MG63 (cell line): ENCODE data around the gene HERC2. TPM values are rescaled to one million over a fixed set of nuclear protein-coding genes. Genes with fewer than 3 reads are reported as not detected.
"Not testable (repeated sequence)": the region's sequence is repeated elsewhere in the genome, so short reads cannot be mapped to it uniquely, and the experiment has no call there.

Source experiments
- DNase-seq: peaks from one replicate; pipeline ENCODE4 v3.0.0-alpha.2; 2020
- H3K27me3 ChIP-seq: fragments of 250-450 bp; sonication (Bioruptor Pico); 2 replicates; pipeline ENCODE4 v1.5.1; 2020; ENCODE audit warnings: mild to moderate bottlenecking, moderate library complexity
- H3K36me3 ChIP-seq: fragments of 250-450 bp; sonication (Bioruptor Pico); 2 replicates; pipeline ENCODE4 v1.5.1; 2020; ENCODE audit warnings: mild to moderate bottlenecking, moderate library complexity
- H3K4me3 ChIP-seq: fragments of 250-450 bp; sonication (Bioruptor Pico); 2 replicates; pipeline ENCODE4 v1.5.1; 2020; ENCODE audit warnings: mild to moderate bottlenecking, moderate library complexity
- H3K9me3 ChIP-seq: fragments of 250-450 bp; sonication (Bioruptor Pico); 2 replicates; pipeline ENCODE4 v1.5.1; 2020; ENCODE audit warnings: mild to moderate bottlenecking, moderate library complexity
- total RNA-seq: library from RNA; depleted of rRNA; stranded (reverse); fragments of >200 nt; shearing (Covaris generic); gene quantifications from 2 replicates; pipeline ENCODE4 v1.2.3, GENCODE V29; 2014; ENCODE audit warnings: low replicate concordance

The HERC2 gene
- total RNA-seq, 1 experiment from 2014 or later: 27.5 TPM

DNA sequence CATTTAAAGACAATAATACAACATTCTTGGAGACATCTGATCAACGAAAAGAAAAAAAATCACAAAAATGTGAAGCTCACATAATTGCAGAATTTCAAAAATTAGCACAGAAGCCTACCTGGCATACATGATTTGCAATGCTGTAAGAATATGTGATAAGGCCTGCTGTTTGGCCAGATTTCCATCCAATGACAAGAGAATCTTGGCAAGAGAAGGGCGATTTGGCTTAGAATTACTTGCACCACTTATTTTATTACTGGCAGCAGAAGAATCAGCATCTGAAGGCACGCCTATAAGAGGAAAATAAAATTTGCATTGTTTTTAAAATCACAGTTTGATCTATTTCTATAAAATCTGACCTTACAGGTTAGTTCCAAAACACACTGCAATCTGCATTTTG lies 152.6 kb downstream of the HERC2 start:
- Histone ChIP-seq H3K36me3 (peaks cover 37% of the 10 kb centered on the region), H3K27me3 (no peaks in the 10 kb centered on the region)
- no peak for DNase-seq

DNA sequence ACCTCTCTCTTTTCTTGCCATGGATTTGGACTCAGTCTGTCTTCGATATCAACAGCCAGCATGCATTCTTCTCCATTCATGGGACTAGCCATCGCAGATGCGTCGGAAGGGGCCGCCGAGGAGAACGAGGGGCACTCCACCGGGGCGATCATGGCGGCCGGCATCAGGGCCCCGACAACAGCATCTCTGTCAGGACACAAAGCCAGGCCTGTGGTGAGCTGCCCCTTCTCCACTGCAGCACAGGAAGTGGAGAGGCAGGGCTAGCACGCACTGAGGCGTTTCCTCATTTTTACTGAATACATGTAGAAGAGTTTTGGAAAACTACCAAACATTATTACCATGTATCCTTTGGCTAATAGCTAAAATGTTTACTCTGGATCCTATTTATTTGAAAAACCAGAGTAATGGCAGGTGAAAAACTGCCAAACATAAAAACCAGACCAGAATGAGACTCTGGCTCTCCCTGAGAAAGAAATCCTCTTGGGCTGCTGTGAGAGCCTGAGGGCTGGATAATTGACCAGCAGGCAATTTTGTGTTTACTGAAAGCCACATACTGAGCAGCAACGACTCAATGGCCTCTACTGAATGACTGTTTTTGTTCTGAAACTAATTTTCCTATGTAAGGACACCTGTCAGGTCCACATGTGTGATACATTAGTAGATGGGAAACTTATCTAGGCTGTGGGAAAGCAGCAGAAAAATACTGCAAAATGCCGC lies 153.4 kb downstream of the HERC2 start:
- H3K4me3 ChIP-seq, DNase-seq, H3K9me3 ChIP-seq, H3K27me3 ChIP-seq: not testable (repeated sequence)
- H3K36me3 ChIP-seq: peaks cover 41% of the 10 kb centered on the region

More for the DNA sequence above, 152.6 kb downstream of the HERC2 start:
- Histone ChIP-seq H3K9me3 (no peaks in the 10 kb centered on the region), H3K4me3 (no peak overlapping the region)

DNA sequence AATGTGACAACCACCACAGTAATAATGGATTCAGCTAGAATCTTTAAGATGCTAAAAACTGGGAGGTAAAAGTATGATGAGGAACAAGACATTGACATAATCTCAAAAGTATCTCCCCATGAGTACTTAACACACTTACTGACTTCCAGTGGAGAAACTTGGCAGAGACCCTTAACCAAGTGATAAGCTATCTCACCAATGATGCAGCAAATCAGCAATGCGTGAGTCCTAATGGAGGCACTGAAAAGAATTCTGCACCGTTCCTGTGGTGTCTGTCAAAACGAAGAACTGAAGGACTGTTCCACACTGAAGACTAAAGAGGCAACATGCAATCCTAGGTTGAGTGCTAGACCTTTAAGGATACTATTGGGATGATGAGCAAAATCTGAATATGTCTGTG lies 154.9 kb downstream of the HERC2 start:
- H3K36me3 ChIP-seq: peaks cover 48% of the 10 kb centered on the region
- H3K27me3 ChIP-seq: no peaks in the 10 kb centered on the region
- no peaks in the 10 kb centered on the region for H3K9me3 ChIP-seq
- H3K4me3 ChIP-seq: no peak overlapping the region
- no peak for DNase-seq

DNA sequence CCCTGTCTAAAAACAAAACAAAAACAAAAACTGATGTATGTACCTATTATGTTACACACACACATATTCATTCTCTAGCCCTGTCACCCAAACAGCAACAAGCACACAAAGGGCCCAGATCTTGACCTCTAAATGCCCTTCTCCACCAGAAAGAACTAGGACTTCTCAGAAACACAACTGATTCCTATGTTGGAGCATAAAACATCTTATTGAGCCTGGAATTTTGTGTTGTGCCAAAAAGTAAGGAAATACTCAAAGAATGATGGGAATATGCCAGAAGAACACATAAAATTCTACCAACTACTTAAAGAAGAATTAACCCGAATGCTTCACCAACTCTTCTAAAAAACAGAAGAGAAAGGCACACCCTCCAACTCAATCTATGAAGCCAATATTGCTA lies 156.2 kb downstream of the HERC2 start:
- DNase-seq: no peak
- peaks cover 60% of the 10 kb centered on the region for H3K36me3 ChIP-seq
- no peak overlapping the region for H3K4me3 ChIP-seq
- H3K27me3 ChIP-seq: no peaks in the 10 kb centered on the region
- H3K9me3 ChIP-seq: no peaks in the 10 kb centered on the region

DNA sequence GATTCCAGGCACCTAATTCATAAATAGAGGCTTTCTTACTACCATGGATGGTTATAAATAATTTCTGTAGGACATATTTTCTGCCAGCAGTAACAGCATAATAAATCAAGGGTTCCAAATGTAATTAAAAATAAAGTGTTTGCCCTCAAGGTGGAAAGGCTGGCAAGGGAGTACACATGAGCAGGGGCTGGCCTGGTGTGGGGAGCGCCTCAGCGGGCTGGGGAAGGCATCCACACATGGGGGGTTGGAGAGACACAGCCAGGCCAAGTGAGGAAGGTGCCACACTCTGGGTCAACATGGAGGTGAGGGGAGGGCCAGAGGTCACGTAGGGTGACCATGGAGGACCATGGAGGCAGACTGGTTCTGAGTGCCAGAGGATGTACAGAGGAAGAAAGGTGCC lies 157.1 kb downstream of the HERC2 start:
- H3K36me3 ChIP-seq: peaks cover 63% of the 10 kb centered on the region
- no peaks in the 10 kb centered on the region for H3K27me3 ChIP-seq
- no peak overlapping the region for H3K4me3 ChIP-seq
- no peaks in the 10 kb centered on the region for H3K9me3 ChIP-seq
- no peak for DNase-seq

DNA sequence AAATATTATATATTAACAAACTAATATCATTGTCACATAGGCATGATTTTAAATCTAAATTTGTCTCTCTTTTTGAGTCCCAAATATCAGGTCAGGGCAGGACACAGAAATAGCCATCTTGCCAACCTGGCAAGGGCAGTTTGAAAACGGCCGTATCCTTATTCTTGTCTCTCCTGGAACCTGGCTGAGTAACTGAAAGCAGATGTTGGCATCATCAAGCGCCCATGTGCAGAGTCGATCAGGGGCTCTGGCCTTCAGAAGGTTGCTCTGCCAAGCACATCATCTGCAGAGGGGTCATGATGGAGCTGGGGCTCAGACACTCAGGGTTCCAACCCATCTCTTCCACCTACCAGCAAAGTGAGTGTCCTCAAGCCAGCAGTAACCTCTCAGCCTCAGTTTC lies 167.7 kb downstream of the HERC2 start:
- Histone ChIP-seq H3K27me3 (no peaks in the 10 kb centered on the region), H3K36me3 (peaks cover 5% of the 10 kb centered on the region), H3K4me3 (no peak overlapping the region), H3K9me3 (no peaks in the 10 kb centered on the region; the same call in none of the 2 replicates)
- no peak for DNase-seq

DNA sequence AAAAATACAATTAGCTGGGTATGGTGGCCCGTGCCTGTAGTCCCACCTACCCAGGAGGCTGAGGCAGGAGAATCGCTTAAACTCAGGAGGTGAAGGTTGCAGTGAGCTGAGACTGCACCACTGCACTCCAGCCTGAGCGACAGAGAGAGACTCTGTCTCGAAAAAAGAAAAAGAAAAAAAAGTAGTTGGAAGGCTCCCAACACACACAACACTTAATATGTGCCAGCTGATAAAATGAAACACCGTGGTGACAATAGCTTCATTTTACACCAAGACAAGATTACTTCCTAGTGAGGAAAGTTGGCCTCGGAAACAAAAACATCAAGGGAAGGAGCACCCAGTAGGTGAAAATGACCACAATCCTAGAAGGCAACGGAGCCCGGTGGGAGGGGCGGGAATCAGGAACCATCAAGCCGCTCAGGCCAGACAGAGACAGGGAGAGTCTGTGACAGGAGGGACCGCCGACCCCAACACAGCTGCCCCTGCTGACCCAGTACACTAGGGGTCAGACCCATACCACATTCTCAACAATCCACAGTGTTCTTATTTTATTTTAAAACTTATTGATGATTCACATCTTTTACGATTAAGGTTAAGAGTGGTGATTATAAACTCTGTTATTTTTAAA lies 168.4 kb downstream of the HERC2 start:
- H3K4me3 ChIP-seq: no peak overlapping the region
- DNase-seq: no peak

DNA sequence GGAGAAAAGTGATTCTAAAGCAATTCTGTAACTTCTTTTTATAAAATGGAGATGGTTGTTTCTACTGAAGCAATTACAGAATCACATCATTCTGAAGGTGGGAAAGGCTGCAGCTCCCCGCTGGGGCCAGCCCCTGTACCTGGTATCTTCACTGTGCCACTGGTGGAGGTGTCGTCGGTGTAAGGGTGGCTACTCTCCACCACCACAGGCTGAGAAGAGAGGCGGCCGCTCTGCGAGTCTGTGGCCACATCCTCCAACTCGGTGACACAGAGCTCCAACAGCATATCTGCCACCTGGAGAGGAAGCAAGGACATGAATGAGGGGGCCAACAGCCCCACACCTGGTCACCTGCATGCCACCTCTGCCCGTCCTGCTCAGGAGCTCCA lies 169.4 kb downstream of the HERC2 start:
- not testable (repeated sequence) for H3K4me3 ChIP-seq, H3K27me3 ChIP-seq, H3K9me3 ChIP-seq, DNase-seq, H3K36me3 ChIP-seq

More for the DNA sequence above, 168.4 kb downstream of the HERC2 start:
- Histone ChIP-seq H3K36me3 (peaks cover 3% of the 10 kb centered on the region; the same call in 1 of the 2 replicates), H3K9me3 (no peaks in the 10 kb centered on the region; the same call in none of the 2 replicates), H3K27me3 (no peaks in the 10 kb centered on the region)

DNA sequence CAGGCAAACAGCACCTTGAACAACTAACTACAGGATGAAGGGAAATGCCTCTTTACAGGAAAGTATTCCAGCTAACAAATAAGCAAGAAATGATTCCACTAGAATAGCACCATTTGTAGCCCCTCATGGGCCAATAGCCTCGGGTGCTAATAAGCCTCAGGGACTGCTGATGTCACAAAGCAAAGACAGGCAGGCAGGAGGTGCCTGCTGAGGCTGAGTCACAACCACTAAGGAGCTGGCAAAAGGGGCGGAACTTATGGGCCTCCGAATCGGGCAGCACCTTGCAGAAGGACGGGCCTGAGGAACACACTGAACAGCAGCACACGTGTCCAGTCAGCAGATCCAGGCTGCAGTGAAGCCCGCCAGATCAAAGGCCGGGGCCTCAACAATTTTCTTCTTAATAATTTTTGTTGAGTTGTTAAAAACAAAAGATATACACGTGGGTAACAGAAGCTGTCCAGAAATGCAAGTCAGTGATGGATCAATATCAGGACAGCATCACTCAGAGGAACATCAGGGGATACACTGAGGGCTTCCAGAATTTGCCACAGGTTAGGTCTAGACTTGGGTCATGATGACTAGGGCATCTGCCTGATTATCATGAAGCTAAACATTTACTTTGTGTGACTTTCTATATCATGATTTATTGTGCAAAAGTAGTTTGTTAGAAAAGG lies 170.0 kb downstream of the HERC2 start:
- not testable (repeated sequence) for H3K36me3 ChIP-seq, H3K27me3 ChIP-seq
- DNase-seq: peak; percentile 23

DNA sequence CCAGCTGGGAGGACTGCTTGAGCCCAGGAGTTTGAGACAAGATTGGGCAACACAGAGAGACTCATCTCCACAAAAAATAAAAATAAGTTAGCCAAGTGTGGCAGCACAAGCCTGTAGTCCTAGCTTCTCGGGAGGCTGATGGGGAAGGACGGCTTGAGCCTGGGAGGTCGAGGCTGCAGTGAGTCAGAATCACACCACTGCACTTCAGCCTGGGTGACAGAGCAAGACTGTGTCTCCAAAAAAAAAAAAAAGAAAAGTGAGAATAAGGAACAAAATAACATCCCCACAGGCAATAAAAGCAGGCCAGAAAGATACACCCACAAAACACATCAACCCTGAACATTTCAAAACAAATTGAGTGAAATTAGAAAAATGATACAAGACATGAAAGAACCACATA lies 174.2 kb downstream of the HERC2 start:
- Histone ChIP-seq H3K4me3 (no peak overlapping the region), H3K27me3 (no peaks in the 10 kb centered on the region), H3K36me3 (peaks cover 3% of the 10 kb centered on the region; the same call in 1 of the 2 replicates), H3K9me3 (no peaks in the 10 kb centered on the region)
- no peak for DNase-seq

More for the DNA sequence above, 170.0 kb downstream of the HERC2 start:
- not testable (repeated sequence) for H3K4me3 ChIP-seq, H3K9me3 ChIP-seq

DNA sequence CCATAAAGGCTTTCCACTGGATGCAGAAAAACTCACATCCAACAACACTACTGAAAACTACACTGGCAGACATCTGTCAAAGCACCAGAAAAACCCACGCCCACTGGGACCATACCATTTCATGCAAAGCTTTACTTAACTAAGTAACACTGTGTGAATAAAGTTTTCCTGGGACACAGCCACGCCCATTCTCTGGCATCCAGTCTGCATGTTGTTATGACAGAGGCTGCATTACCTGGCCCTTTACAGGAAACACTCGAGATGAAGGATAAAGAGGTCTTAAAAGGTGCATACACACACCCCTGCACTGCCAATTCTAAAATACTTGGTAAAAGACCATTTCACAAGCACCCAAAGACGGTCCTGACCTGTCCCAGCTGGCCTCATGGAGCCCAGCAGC lies 176.6 kb downstream of the HERC2 start:
- not testable (repeated sequence) for H3K27me3 ChIP-seq, H3K4me3 ChIP-seq, DNase-seq, H3K9me3 ChIP-seq, H3K36me3 ChIP-seq

DNA sequence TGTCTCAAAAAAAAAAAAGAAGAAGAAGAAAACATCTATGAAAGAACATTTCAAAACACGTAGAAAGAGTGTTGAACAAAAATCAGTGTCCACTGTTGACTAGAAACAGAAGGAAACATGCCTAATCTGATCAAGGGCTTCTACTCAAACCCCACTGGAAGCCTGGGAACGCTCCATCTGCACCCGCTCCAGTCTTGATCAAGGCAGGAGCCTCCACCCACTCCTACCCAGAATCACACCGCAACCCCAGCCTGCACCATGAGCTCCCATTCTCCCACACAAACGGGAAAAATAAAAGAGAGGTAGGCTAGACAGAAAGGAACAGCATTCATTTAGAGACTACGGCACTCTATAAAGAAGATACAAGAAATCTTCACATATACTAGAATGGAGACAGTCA lies 181.9 kb downstream of the HERC2 start:
- Histone ChIP-seq H3K27me3 (no peaks in the 10 kb centered on the region), H3K4me3 (no peak overlapping the region), H3K36me3 (peaks cover 12% of the 10 kb centered on the region; the same call in 1 of the 2 replicates), H3K9me3 (no peaks in the 10 kb centered on the region)
- no peak for DNase-seq

DNA sequence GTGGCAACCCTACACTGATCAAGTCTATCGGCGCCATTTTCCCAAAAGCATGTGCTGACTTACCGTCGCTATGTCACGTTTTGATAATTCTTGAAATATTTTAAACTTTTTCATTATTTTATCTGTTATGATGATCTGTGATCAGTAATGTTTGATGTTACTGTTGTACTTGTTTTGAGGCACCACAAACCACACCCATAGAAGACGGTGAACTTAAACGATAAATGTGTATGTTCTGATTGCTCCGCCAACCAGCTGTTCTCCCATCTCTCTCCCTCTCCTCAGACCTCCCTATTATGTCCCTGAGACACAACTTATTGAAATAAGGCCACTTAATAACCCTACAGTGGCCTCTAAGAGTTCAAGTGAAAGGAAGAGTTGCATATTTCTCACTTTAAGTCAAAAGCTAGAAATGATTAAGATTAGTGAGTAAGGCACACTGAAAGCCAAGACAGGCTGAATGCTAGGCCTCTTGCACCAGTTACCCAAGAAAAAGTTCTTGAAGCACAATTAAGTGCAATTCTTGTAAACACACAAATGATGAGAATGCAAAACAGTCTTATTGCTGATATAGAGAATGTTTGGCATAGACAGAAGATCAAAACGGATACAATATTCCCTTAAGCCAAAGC lies 184.5 kb downstream of the HERC2 start:
- H3K4me3 ChIP-seq, DNase-seq, H3K27me3 ChIP-seq, H3K9me3 ChIP-seq: not testable (repeated sequence)
- H3K36me3 ChIP-seq: peaks cover 18% of the 10 kb centered on the region

DNA sequence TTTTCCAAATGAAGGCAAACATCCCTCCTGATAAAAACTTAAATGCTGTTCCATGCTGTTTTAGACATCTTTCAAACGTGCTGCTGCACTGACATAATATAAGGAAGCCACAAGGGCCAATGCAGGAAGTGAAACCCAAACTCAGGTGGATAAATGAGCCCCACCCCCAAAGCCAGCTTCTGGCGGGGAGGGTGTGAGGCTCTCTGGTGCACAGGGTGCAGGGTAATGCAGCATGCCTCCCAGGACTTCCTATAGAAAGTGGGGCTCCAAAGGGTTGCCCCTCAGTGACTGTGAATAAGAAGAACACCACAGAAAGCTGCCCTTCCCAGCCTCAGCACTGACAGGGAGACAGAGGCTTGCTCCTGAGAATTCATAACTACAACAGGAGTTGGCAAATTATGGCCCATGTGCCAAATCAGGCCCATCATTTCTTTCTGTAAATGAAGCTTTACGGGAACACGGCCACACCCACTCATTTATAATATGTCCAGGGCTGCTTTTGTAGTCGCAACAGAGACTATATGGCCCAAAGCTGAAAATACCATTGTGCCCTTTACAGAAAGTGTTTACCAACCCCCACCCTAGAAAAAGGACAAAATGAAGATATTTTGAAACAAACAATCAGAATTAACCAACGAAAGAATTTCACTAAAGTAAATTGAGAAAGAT lies 185.6 kb downstream of the HERC2 start:
- not testable (repeated sequence) for DNase-seq, H3K4me3 ChIP-seq, H3K27me3 ChIP-seq, H3K9me3 ChIP-seq
- H3K36me3 ChIP-seq: peaks cover 18% of the 10 kb centered on the region

DNA sequence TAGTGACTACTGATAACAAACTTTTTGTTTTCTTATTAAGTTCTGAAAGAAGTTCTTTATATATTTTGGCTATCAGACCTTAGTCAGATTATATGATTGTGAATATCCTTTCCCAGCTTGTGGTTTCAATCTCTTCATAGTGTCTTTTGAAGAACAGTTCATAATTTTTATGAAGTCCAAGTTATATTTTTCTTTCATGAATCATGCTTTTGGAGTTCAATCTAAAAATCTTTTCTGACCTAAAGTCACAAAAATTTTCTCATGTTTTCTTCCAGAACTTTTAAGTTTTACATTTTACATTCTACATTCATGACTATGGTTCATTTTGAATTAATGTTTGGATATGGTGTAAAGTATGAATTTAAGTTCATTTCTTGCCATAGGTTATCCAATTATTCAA lies 188.7 kb downstream of the HERC2 start:
- Histone ChIP-seq H3K36me3 (peaks cover 21% of the 10 kb centered on the region), H3K4me3 (no peak overlapping the region), H3K27me3 (no peaks in the 10 kb centered on the region), H3K9me3 (no peaks in the 10 kb centered on the region)
- DNase-seq: no peak

DNA sequence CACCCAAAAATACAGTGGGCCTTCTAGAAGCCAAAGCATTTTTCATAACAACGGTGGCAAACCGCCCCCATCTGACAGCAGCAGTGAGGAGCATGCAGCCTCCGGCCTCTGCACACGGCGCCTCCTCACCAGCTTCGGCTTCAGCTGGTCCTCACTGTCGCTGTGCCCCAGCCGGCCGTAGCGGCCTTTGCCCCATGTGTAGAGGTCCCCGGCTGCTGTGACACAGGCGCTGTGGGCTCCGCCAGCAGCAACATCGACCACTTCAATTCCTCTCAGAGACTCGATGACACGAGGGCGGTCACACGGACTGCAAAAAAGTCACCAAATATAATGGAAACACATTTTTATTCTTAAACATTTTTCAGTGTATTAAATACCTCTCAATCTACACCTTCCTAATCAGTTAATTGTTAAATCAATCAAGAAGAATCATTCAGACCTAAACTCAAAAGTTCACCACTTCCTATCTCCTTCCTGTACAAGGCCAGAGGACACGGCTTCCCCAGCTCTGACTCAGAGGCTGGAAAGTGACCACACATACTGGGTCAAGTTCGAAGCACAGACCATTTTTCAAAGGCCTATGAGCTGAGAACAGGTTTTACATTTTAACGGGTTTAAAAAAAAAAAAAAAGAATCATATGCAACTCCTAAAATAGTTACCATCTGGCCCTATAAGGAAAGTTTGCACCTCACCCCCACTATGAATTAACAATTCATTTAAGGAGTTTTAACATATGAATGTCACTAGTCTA lies 189.3 kb downstream of the HERC2 start:
- Histone ChIP-seq H3K9me3 (no peaks in the 10 kb centered on the region), H3K27me3 (no peaks in the 10 kb centered on the region), H3K4me3 (no peak overlapping the region), H3K36me3 (peaks cover 18% of the 10 kb centered on the region)
- DNase-seq: peak; percentile 24
